OCI-LY7 (cell line): ENCODE data around the gene GRAP2. TPM values are rescaled to one million over a fixed set of nuclear protein-coding genes. Genes with fewer than 3 reads are reported as not detected.

ENCODE experiments used
- BruUV-seq: library from RNA; stranded (reverse); fragments of 400-500 nt; replicated peaks from 2 replicates; lab custom pipeline; 2021; lab: Mats Ljungman, UMichigan
- CTCF ChIA-PET: fragments of 300-600 bp; sonication (Branson Sonifier 250); formaldehyde crosslinking; loops from one replicate; lab custom pipeline; 2022; ENCODE audit warnings: antibody characterized with exemption; ENCODE audit not compliant: unreplicated experiment; lab: Charles Lee
- POLR2A ChIA-PET: fragments of 300-600 bp; sonication (Branson Sonifier 250); formaldehyde crosslinking; loops from one replicate; lab custom pipeline; 2022; ENCODE audit warnings: antibody characterized with exemption; lab: Charles Lee
- DNase-seq: peaks from one replicate; pipeline ENCODE4 v3.0.0-alpha.2; 2015; ENCODE audit warnings: low spot score
- H2AFZ ChIP-seq: fragments of 200-600 bp; sonication (generic), shearing (Covaris generic); 2 replicates; pipeline ENCODE4 v1.6.1; 2014; ENCODE audit warnings: mild to moderate bottlenecking, antibody characterized with exemption, low read length, moderate library complexity
- H3K27ac ChIP-seq: fragments of 200-600 bp; sonication (generic); 2 replicates; pipeline ENCODE4 v1.5.1; 2014; ENCODE audit warnings: mixed run types, low read depth, mild to moderate bottlenecking, moderate library complexity, low read length, inconsistent platforms; ENCODE audit not compliant: poor library complexity, severe bottlenecking
- H3K36me3 ChIP-seq: fragments of 200-600 bp; sonication (generic); 2 replicates; pipeline ENCODE4 v1.6.1; 2014; ENCODE audit warnings: mild to moderate bottlenecking, antibody characterized with exemption, low read length, moderate library complexity, mixed read lengths; ENCODE audit not compliant: insufficient read depth
- H3K4me1 ChIP-seq: fragments of 200-600 bp; sonication (generic); 2 replicates; pipeline ENCODE4 v1.5.1; 2014; ENCODE audit warnings: mild to moderate bottlenecking, low read length; ENCODE audit not compliant: insufficient read depth, poor library complexity, severe bottlenecking
- H3K4me2 ChIP-seq: fragments of 200-600 bp; sonication (generic); 2 replicates; pipeline ENCODE4 v1.6.1; 2014; ENCODE audit warnings: mild to moderate bottlenecking, low read length
- H3K4me3 ChIP-seq: fragments of 200-600 bp; sonication (generic); 2 replicates; pipeline ENCODE4 v1.5.1; 2014; ENCODE audit warnings: mild to moderate bottlenecking, low read depth, low read length; ENCODE audit not compliant: poor library complexity, severe bottlenecking
- H3K79me2 ChIP-seq: fragments of 200-600 bp; sonication (generic); 2 replicates; pipeline ENCODE4 v1.6.1; 2016; ENCODE audit warnings: low read depth, mild to moderate bottlenecking, low read length, moderate library complexity, mixed read lengths; ENCODE audit not compliant: insufficient read depth
- H3K9me2 ChIP-seq: fragments of 200-600 bp; sonication (generic); 2 replicates; pipeline ENCODE4 v1.6.1; 2016; ENCODE audit warnings: mild to moderate bottlenecking, low read length, mixed read lengths; ENCODE audit not compliant: insufficient read depth
- H3K9me3 ChIP-seq: fragments of 200-600 bp; sonication (generic); 2 replicates; pipeline ENCODE4 v1.6.1; 2014; ENCODE audit warnings: mild to moderate bottlenecking, mixed run types, low read length, mixed read lengths
- H4K20me1 ChIP-seq: fragments of 200-600 bp; sonication (generic); 2 replicates; pipeline ENCODE4 v1.6.1; 2014; ENCODE audit warnings: mild to moderate bottlenecking, antibody characterized with exemption, low read length, moderate library complexity, mixed read lengths; ENCODE audit not compliant: insufficient read depth
- EZH2phosphoT487 ChIP-seq: fragments of 200-600 bp; sonication (generic); IDR thresholded peaks from 2 replicates; pipeline ENCODE4 v1.6.1; 2018; ENCODE audit warnings: low read depth, borderline replicate concordance, mild to moderate bottlenecking, mixed run types, antibody characterized with exemption, low read length, moderate library complexity, mixed read lengths
- intact Hi-C: fragments of 100-400 bp; cut with micrococcal nuclease; formaldehyde crosslinking; loops from one replicate; pipeline ENCODE4 v1.10.0; 2022; ENCODE audit not compliant: unreplicated experiment
- total RNA-seq, 2 experiments: library from RNA; depleted of rRNA in 1 of 2; stranded (reverse); fragments of >200 nt in 1 of 2; shearing (Covaris generic) in 1 of 2; gene quantifications; 2 replicates each; pipeline ENCODE4 v1.2.3, GENCODE V29; 2014 to 2022
- TF ChIP-seq, protein P1 (sequence below): fragments of 200-600 bp; sonication (generic); conservative IDR thresholded peaks from 2 replicates; pipeline ENCODE4 v1.5.1; 2014; ENCODE audit warnings: mild to moderate bottlenecking, antibody characterized with exemption, low read length, moderate library complexity, mixed read lengths

GRAP2 gene
- total RNA-seq, 2 experiments from 2014 or later: not detected

- ChIA-PET POLR2A (no interaction called here), CTCF (interaction anchor here (1.0 kb wide), 1 partner anchor 18 kb away, joined by 3 read pairs; no protein-coding TSS in a partner anchor)
- no peak overlapping the region for H3K4me2 ChIP-seq
- H3K9me3 ChIP-seq: no peaks in the 10 kb centered on the region
- no peak for DNase-seq
- H3K27ac ChIP-seq: no peak overlapping the region
- no peaks in the 10 kb centered on the region for H3K79me2 ChIP-seq
- H3K4me1 ChIP-seq: peaks cover 32% of the 10 kb centered on the region
- BruUV-seq: no TSS peak
- no peaks in the 10 kb centered on the region for H4K20me1 ChIP-seq
- no peak for TF ChIP-seq EZH2phosphoT487
- TF ChIP-seq, protein P1, sequence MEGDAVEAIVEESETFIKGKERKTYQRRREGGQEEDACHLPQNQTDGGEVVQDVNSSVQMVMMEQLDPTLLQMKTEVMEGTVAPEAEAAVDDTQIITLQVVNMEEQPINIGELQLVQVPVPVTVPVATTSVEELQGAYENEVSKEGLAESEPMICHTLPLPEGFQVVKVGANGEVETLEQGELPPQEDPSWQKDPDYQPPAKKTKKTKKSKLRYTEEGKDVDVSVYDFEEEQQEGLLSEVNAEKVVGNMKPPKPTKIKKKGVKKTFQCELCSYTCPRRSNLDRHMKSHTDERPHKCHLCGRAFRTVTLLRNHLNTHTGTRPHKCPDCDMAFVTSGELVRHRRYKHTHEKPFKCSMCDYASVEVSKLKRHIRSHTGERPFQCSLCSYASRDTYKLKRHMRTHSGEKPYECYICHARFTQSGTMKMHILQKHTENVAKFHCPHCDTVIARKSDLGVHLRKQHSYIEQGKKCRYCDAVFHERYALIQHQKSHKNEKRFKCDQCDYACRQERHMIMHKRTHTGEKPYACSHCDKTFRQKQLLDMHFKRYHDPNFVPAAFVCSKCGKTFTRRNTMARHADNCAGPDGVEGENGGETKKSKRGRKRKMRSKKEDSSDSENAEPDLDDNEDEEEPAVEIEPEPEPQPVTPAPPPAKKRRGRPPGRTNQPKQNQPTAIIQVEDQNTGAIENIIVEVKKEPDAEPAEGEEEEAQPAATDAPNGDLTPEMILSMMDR: no peak
- H3K9me2 ChIP-seq: no peaks in the 10 kb centered on the region
- H2AFZ ChIP-seq: no peak overlapping the region
- H3K36me3 ChIP-seq: no peaks in the 10 kb centered on the region
- intact Hi-C loops: no loop called here
- no peak overlapping the region for H3K4me3 ChIP-seq
Observed at GRCh38 chr22:39938509-39939111, 37.7 kb downstream of the GRAP2 start.

DNA sequence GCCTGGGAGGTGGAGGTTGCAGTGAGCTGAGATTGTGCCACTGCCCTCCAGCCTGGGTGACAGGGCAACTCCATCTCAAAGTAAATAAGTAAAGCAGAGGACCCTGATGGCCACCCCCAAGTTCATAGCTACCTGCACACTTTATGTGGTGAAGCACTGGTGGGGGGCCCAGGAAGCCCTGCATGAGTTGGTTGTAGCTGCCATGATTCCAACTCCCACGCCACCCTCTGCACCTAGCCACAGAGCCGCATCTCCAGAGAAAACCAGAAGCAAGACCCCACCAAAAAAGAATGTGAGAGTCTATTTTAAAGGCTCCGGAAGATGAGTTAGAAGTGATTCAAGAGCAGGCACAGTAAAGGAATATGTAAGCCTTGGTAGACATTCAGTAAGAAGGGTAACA, 38.9 kb downstream of the GRAP2 start:
- H2AFZ ChIP-seq: no peak overlapping the region
- no peak for TF ChIP-seq EZH2phosphoT487
- TF ChIP-seq, protein P1: no peak
- CTCF ChIA-PET: no interaction called here
- no TSS peak for BruUV-seq
- no peaks in the 10 kb centered on the region for H3K9me3 ChIP-seq
- H3K36me3 ChIP-seq: no peaks in the 10 kb centered on the region
- H3K4me3 ChIP-seq: no peak overlapping the region
- H3K79me2 ChIP-seq: no peaks in the 10 kb centered on the region
- no peaks in the 10 kb centered on the region for H4K20me1 ChIP-seq
- no peaks in the 10 kb centered on the region for H3K9me2 ChIP-seq
- intact Hi-C loops: loop anchor here (10.0 kb wide), 1 partner anchor 405 kb away; the partner anchor contains the start of gene RPS19BP1
- no peak overlapping the region for H3K4me2 ChIP-seq
- H3K4me1 ChIP-seq: peaks cover 25% of the 10 kb centered on the region
- no peak for DNase-seq
- no peak overlapping the region for H3K27ac ChIP-seq
- POLR2A ChIA-PET: interaction anchor here (0.7 kb wide), 1 partner anchor 238 kb away, joined by 3 read pairs; no protein-coding TSS in a partner anchor

- H3K27ac ChIP-seq: no peak overlapping the region
- no peak overlapping the region for H2AFZ ChIP-seq
- H3K36me3 ChIP-seq: no peaks in the 10 kb centered on the region
- H3K4me1 ChIP-seq: peaks cover 25% of the 10 kb centered on the region
- no peaks in the 10 kb centered on the region for H4K20me1 ChIP-seq
- H3K9me3 ChIP-seq: no peaks in the 10 kb centered on the region
- DNase-seq: peak; percentile 39
- intact Hi-C loops: loop anchor here (10.0 kb wide), 1 partner anchor 406 kb away; the partner anchor contains the start of gene RPS19BP1
- BruUV-seq: no TSS peak
- POLR2A ChIA-PET: no interaction called here
- H3K9me2 ChIP-seq: no peaks in the 10 kb centered on the region
- no peak overlapping the region for H3K4me3 ChIP-seq
- H3K4me2 ChIP-seq: no peak overlapping the region
- CTCF ChIA-PET: no interaction called here
- TF ChIP-seq, protein P1: peak; percentile 67
- TF ChIP-seq EZH2phosphoT487: no peak
- H3K79me2 ChIP-seq: no peaks in the 10 kb centered on the region
Observed at GRCh38 chr22:39940757-39941305, 39.9 kb downstream of the GRAP2 start.
